Suprapubic skin (tissue), 4 donors: Measurements from ENCODE around the gene CLIC2.
"Not testable (repeated sequence)": the region's sequence is repeated elsewhere in the genome, so short reads cannot be mapped to it uniquely, and the experiment has no call there.

Source experiments
- CTCF ChIP-seq, 2 donors: fragments of 200-600 bp in 1 of 2; fragments of 450-650 bp in 1 of 2; sonication (generic) in 1 of 2; IDR thresholded peaks; one replicate each; pipeline ENCODE4 v1.5.1; 2016 to 2019; ENCODE audit warnings: antibody characterized with exemption in 2 of 2, mild to moderate bottlenecking in 1 of 2, moderate library complexity in 1 of 2
- EP300 ChIP-seq: sonication (generic); formaldehyde crosslinking; IDR thresholded peaks from one replicate; pipeline ENCODE4 v1.6.1; 2017; ENCODE audit warnings: antibody characterized with exemption
- POLR2A ChIP-seq, 2 donors: fragments of 450-650 bp; IDR thresholded peaks; one replicate each; pipeline ENCODE4 v1.6.1; 2017; ENCODE audit warnings: antibody characterized with exemption in 2 of 2, mild to moderate bottlenecking in 2 of 2, moderate library complexity in 2 of 2
- POLR2AphosphoS5 ChIP-seq, 3 donors: sonication (generic); formaldehyde crosslinking; IDR thresholded peaks; one replicate each; pipeline ENCODE4 v1.6.1; 2017; ENCODE audit warnings: antibody characterized with exemption in 3 of 3

- not testable (repeated sequence) for TF ChIP-seq POLR2A (IDR thresholded peaks at IDR 0.05); CTCF (IDR thresholded peaks at IDR 0.05); POLR2AphosphoS5 (IDR thresholded peaks at IDR 0.05); EP300
These were observed 29.3 kb upstream of the CLIC2 start for GRCh38 chrX:155363712-155364111.
